Cardiac septum (tissue), 1 donor: ENCODE results near the gene MYO1E. TPM values are rescaled to one million over a fixed set of nuclear protein-coding genes. Genes with fewer than 3 reads are reported as not detected.

Experiments used
- DNase-seq: peaks from one replicate; pipeline ENCODE4 v3.0.0-alpha.2; 2020; ENCODE audit warnings: low spot score
- intact Hi-C: fragments of 100-400 bp; cut with DNase I; formaldehyde crosslinking; loops from one replicate; pipeline ENCODE4 v1.14.0; 2022
- total RNA-seq: library from RNA; stranded (reverse); fragmentation: NEBNext Ultra II Directional; extraction: Animal tissue kit (Norgen Biotek cat#: 25700); gene quantifications from one replicate; pipeline ENCODE4 v1.2.1, GENCODE V29; 2021
- donor health status: DM: no; HTN: no; CAD: no.

The MYO1E gene
- total RNA-seq, 1 donor from 2014 or later, result 41.0 TPM

DNA sequence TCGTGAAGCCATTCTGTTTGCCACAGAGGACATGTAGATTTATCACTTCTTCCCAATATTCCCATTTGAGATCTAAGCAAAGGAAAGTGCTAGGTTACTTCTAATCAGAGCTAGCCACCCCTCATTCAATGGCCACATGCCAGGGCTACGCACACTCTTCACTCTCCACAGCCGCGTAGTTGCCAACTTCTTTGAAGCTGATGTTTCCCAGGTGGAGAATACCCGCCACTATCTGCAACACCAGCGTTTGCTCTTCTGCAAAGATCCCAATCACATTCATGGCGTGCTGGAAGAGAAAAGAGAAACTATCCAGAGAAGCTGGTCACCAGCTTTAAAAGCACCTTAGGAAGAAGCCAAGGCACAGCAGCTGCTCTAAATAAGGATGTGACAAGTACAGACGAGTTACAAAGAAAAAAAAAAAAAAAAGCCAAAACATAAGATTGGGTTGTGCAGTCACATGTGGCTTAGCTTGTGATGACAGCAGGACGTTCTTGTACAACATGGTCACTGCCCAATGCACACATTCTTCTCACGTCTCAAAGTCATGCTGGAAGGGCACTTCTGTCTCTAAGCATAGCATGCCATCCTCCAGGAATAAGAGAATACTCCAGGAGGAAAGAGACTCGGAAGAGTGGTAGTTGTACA lies 149.6 kb downstream of the MYO1E start:
- DNase-seq, result no peak
- intact Hi-C loops, result no loop called here

DNA sequence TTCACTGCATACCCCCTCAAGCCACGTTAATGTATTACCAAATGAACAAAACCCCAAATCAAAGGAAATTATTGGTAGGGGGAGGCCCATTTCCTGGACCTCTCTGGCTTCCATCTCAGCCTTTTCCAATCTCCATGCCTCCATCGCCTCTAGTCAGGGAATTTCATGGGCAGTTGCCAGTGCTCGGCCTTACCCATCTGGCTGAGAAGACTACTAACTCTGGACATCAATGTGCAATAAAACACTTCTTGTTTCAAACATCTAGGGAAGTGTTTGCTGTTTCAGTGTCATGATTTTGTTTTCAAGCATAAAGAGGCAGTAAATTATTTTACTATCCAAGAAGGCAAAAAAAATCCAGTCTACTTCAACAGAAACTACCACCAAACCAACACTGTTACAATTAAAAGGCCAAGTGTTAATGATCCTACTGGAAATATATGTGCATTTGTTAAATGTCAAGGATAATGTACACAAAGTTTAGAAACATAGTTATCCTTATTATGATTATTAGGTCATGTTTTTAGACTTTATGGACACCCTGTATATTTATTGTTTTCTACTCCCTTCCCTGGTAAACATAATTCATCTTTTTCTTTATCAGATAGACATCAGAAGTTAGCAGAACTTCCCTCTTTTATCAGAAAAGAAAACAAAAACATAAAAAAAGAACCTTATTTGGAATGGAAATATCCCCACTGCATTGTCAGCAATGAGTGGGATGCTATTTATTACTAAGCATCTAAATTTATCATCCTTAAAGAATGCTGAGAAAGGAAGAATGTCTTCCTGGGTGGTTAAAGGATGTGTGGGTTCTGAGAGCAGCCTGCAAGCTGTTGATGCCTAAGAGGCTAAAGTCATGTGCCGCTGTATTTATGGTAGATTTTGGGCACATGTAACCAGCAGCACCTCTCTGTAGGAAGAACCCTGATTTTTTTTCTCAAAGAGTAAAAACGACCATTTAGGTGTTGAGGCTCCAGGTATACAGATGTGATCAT lies 150.9 kb downstream of the MYO1E start:
- DNase-seq, result no peak
- intact Hi-C loops, result no loop called here

DNA sequence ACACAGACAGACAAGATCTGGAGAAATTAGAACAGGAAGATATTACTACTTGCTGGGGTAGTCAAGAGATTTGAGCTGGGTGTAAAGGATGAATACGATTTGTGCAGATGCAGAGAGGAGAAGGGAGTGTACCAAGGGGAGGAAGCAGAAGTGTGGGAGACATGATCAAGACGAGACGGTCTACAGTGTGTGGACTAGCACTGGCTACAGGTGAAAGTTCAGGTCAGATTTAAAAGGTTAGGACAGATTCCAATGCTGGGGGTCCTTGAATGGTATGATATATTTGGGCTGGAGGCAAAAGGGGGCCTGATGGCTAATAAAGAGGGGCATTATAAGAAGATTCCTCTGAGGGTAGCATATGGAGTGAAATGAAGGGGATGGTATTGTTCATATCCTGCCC lies 154.0 kb downstream of the MYO1E start:
- intact Hi-C loops, result no loop called here
- DNase-seq, result no peak

DNA sequence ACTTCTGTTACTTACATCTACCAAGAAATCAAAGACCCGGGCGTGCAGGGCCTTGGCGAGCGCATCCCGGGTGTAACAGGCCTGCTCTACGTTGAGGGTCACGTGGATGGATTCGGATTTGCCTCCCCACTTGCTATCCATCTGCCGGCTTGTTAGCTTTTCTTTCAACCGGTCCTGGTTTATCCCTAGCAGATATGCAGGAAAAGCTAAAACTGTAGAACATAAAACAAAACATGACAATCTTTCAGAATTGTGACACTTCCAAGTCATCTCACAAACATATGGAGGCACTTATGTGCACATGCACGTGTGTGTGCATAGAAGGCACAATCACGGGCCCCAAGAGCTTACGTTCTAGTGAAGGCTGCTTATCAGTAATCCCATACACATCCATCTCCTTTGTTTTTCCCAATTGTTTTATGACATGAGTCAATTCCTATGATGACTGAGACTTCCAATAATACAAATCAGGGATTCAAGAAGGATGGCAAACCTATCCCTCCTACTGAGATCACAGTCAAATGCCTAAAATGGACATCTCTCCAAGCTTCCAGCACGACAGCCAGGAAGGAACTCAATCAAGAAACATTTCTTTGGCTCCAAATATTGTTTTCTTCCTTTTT lies 154.7 kb downstream of the MYO1E start:
- intact Hi-C loops, result no loop called here
- DNase-seq, result no peak

DNA sequence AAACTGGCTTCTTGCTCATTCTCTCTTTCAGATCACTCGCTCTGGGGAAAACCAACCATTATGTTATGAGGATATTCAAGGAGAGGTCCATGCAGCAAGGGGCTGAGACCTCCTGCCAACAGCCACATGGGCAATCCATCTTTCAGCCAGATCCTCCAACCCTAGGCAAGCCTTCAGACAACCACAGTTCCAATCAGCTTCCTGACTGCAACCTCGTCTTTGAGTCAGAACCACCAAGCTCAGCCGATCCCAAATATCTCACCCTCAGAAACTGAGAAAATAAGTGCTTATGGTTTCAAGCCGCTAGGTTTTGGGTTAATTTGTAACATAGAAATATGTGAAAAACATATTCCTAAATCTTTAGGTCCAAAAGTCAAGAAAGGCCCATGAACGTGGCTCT lies 155.8 kb downstream of the MYO1E start:
- DNase-seq, result no peak
- intact Hi-C loops, result no loop called here

DNA sequence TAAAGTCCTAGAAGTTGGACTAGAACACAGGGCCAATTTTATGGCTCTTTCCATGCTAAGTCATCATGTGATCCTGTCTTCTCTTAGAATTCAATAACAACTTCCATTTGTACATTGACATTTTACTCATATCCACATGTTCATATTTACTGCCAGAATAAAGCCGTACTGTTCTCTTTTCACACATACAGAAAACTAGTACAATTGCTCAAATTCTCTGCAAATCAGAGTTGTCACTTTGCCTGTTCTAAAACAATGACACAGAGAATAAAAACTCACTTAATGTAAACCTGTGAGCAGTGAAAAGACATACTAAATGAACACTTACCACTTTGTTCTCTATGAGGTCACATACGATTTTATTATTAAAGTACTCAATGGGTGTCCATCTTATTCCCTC lies 162.5 kb downstream of the MYO1E start:
- DNase-seq, result no peak
- intact Hi-C loops, result no loop called here

DNA sequence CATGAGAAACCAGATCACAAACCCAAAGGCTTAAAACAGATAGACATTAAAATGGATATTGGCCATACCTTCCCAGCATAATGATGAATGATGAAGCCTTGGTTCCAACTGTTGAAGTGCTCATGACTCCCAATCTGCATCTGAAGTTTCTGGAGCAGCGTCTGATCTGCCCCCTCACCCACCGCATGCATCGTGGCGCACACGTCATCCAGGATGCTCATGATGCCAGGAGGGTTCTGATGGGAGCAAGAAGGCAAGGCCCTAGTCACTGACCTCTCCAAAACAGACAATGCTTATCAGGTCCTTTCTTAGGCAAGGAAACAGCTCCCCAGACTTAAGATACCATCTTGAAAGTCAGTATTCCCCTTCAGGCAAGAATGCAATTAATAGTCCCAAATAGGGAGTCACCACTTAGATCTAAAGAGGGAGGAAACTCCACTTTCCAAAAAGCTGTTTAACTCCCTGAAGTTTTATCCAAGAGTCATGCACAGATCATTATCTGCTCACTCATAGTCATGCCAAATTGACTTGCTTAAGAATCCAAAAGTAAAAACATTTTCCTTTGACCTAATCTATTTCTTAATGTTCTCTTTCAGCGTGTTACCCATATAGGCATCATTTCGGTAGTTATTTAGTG lies 163.9 kb downstream of the MYO1E start:
- DNase-seq, result no peak
- intact Hi-C loops, result no loop called here

DNA sequence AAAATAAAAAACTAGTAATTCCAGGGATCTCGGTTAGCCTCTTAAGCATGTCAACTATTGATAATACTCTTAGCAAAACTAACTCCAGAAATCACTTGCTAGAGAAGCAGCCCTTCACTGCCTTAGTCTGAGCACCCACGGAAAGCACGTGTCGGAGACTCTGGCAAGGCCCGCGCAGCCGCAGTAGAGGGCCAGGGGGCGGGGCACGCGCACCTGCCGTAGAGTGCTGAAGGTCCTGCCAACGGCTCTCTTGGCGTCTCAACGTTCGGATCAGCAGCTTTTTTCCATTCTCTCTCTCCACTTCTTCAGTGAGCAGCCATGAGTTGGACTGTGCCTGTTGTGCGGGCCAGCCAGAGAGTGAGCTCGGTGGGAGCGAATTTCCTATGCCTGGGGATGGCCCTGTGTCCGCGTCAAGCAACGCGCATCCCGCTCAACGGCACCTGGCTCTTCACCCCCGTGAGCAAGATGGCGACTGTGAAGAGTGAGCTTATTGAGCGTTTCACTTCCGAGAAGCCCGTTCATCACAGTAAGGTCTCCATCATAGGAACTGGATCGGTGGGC lies 166.0 kb downstream of the MYO1E start, which contains the start of gene LDHAL6B:
Gene LDHAL6B (plus strand): TSS at position 221 of the 561 bp plus-strand sequence. CDS start 98 bp downstream, at position 319.
- intact Hi-C loops, result no loop called here

DNA sequence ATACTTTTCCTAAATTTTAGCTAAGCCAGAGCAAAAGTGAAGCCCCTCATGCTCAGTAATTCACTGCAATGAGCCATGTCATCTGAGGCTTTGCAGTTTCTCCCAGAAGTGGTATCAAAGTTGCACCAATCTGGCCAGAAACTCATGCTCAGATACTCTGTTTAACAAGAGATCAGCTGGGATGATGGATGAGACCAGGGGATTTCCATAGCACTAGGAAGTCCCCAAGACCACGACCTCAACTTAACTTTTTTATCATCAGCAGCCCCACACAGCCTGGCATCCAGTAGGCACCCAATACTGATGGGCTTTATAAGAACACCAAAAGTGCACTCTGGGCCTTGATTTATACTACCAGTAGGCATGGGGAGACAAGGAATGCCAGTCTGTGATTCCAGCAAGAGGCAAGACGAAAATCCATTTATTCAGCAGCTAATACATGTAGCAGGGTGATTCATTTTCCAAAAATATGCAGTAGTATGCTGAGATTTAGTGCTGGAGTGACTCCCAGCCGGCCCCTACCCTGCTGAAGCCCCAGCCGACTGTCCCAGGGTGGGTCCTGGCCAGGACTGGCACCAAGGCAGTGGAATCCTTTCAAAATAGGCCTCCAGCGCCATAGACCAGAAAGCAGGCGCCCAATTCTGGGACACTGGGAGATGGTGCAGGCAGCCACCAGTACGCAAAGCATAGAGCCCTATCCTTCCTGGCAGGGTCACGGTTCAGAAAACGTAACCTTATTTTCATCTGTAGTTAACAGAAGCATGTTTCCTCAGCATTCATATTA lies 166.6 kb downstream of the MYO1E start:
- intact Hi-C loops, result no loop called here
- DNase-seq, result no peak

More for the DNA sequence above, 166.0 kb downstream of the MYO1E start, which contains the start of gene LDHAL6B:
- DNase-seq, result no peak

DNA sequence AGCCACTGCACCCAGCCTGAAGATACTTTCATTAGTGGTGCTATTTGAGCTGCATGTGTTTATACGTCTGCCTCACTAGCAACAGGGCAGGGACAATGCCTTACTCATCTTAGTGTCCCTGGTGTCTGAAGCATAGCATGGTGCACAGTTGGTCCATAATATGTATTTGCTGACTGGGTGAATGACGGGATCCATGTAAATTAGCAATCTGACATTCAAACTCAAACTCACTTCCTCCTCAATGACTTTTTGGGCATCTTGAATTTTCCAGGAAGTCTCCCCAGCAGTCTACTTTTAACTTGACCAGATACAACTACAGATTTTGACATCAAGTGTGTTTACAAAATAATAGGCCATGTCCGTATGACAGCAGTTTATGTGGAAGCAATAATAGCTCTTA lies 169.0 kb downstream of the MYO1E start:
- intact Hi-C loops, result no loop called here

DNA sequence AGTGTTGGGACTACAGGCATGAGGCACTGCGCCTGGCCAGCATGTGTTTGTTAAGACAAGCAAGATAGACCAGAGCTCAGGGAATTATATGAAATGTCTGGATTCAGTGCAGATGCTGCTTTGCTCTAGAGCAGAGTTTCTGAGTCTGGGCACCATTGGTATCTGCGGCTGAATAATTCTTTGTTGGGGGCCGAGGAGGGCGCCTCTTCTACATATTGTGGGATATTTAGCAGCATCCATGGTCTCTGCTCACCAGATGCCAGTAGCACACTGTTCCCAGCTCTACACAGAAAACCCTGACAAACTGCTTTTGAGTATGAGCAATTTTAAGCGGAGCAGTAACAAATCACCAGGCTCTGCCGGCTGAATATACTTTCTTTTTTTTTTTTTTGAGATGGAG lies 169.7 kb downstream of the MYO1E start:
- intact Hi-C loops, result no loop called here
- DNase-seq, result no peak

More for the DNA sequence above, 169.0 kb downstream of the MYO1E start:
- no peak for DNase-seq

DNA sequence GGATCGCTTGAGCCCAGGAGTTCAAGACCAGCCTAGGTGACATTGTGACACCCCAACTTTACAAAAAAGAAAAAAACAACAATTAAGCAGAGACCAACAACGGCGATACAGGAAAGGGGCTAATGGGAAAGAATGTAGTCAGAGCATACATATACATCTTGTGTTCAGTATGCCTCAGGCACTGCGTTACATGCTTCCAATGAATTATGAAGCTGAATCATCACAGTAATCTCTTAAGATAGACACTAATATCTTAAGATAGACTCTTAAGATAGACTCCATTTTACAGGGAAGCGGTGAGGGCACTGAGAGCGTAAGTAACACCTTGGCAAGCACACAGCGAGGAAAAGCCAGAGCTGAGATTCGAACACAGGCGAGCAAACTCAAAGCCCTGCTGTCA lies 172.1 kb downstream of the MYO1E start:
- no peak for DNase-seq
- intact Hi-C loops, result no loop called here

DNA sequence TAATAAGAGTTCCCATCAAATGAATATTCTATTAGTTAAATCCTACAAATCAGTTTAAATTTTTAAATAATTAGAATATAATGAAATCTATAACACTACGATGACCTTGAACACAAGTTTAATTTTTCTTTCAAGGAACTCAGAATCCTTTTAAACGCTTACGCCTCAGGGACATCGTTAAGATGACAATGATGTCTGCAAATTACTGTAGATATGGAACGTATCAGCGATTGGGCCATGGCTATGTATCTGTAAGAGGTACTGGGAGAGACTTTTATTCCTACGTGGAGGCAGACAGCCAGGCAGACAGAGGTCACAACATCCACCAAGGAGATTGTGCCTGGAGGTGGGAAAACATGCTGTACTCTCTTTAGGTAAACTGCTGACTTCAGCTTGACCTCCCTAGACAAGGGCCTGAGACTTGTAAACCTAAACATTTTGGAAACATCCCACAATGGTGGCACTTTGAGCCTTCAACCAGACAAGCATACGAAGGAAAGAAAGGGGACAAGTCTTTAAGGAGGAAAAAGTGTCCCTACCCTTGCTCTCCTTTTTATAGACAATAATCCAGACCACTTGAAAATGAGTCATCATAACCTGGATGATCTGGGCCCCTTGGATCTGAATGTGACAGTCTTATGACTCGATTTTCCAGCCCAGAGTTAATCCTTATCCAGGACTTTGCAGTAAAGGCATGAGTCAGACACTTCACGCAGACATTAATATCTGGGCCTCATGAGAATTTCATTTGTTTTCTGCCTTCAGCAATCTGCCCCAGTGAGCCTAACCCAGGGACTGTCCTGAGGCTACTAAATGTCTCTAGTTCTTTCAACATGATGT lies 172.8 kb downstream of the MYO1E start:
- intact Hi-C loops, result no loop called here
- no peak for DNase-seq

DNA sequence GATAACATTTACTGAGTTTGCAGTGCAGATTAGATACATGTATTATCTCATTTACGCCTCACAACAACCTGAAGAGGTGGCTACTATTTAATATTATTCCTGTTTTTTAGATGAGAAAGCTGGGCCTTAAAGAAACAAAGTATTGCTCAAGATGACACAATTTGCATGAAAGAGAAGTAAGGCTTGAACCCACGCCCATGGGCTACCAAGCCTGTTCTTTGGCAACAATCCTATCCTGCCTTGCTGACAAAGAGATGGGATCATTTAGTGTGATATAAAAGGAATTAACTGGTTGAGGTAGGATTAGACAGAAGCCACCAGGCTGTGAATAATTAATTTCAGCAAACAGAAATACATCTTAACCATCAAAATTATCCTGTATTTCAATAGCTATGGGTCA lies 175.2 kb downstream of the MYO1E start:
- intact Hi-C loops, result no loop called here
- DNase-seq, result no peak

DNA sequence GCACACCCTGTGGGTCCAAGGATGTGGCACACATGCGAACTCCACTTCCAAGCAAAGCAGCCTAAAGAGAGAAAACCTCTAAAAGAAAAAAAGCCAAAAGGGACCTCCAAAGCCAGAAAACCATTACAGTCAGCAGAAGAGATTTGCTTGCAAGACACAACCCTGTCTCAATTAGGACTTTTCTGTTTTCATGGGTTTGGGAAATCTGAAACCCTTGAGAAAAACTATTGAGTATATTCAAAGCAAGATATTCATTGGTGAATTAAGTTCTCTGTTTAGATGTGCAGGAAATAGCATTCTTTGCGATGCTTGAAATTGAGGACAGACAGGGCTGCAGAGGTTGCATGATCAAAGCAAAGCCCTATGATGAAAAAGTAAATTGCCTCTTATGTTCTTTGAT lies 176.3 kb downstream of the MYO1E start:
- no peak for DNase-seq
- intact Hi-C loops, result no loop called here

DNA sequence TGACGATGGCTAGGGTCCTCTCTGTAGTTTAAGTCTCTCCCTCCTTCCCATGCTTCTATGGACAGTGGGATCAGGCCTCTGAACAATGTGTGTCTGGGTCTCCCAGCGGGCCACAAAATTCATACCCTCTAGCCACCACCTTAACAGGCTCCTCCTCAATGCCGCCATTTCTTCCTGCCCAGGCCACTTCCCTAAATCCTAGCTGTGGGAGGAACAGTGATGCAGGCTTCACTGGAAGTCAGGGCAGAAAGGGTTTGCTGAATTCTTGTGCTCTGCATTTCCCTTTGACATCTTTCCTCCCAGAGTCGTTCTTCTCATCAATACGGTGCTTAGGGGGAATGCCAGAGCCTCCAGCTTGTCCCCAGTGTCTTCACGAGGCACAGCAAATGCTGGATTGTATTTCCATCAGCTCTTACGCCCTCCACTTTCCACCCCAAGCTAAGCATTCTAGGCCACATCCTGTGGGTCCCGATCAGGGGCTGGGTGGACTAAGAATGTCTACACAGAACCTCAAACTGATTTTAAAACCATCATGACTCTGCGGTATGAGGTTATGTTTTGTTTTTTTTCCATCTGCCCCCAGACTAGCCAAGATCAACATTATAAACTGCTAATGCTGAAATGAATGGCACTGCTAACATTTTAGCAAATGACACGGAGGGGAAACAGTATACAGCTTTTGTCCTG lies 177.9 kb downstream of the MYO1E start:
- intact Hi-C loops, result no loop called here
- DNase-seq, result no peak

DNA sequence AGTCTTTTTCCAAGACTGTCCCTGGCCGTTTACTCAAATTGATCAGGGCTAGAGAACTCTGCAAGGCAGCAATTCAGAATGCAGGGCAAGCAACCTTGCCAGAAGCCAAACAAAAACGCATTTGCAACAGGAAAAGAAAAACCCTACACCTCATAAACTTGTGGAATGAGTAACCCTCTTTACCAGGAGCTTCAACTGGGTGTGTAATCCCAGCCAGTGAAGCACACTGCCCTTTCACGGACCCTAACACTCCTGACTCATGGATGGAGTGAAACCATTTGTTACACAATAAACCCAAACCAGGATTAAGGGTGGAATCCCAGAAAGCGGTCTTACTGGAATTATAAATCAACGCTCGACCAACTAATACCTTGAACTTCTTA lies 180.8 kb downstream of the MYO1E start:
- intact Hi-C loops, result no loop called here
- DNase-seq, result no peak
